ENCODE results near the gene GOLIM4.

The GOLIM4 gene

GRCh38 chr3:168044049-168044448 is 51.7 kb downstream of the GOLIM4 start:
- Histone ChIP-seq H3K27me3 (ENCODE audit: control insufficient read depth, insufficient read depth, low read length) (no peaks in the 10 kb centered on the region), H3K79me2 (no peaks in the 10 kb centered on the region), H3K9ac (no peak overlapping the region), H3K4me2 (ENCODE audit: low read length) (no peak overlapping the region), H3K9me3 (ENCODE audit: control insufficient read depth, low read length) (no peaks in the 10 kb centered on the region), H2AFZ (no peak overlapping the region), H3K4me1 (no peaks in the 10 kb centered on the region), H3K36me3 (ENCODE audit: control insufficient read depth, insufficient read depth, low read length) (no peaks in the 10 kb centered on the region), H3K27ac (no peak overlapping the region), H3K4me3 (ENCODE audit: low read depth, low read length) (no peak overlapping the region)
- no peak for TF ChIP-seq CTCF (IDR thresholded peaks at IDR 0.05)

GRCh38 chr3:168040607-168041208 is 55.0 kb downstream of the GOLIM4 start:
- Histone ChIP-seq H3K27me3 (ENCODE audit: control insufficient read depth, insufficient read depth, low read length) (no peaks in the 10 kb centered on the region), H3K36me3 (ENCODE audit: control insufficient read depth, insufficient read depth, low read length) (no peaks in the 10 kb centered on the region), H3K4me1 (no peaks in the 10 kb centered on the region), H3K4me2 (ENCODE audit: low read length) (no peak overlapping the region), H3K9ac (no peak overlapping the region), H3K27ac (no peak overlapping the region), H3K4me3 (ENCODE audit: low read depth, low read length) (no peak overlapping the region), H3K79me2 (no peaks in the 10 kb centered on the region), H3K9me3 (ENCODE audit: control insufficient read depth, low read length) (no peaks in the 10 kb centered on the region), H2AFZ (no peak overlapping the region)
- no peak for TF ChIP-seq CTCF (IDR thresholded peaks at IDR 0.05)

- no peak overlapping the region for H3K9ac ChIP-seq
- H3K4me3 ChIP-seq (ENCODE audit: low read depth, low read length) = no peak overlapping the region
- no peak overlapping the region for H2AFZ ChIP-seq
- H3K4me1 ChIP-seq = no peaks in the 10 kb centered on the region
- H3K27ac ChIP-seq = no peak overlapping the region
- H3K4me2 ChIP-seq (ENCODE audit: low read length) = no peak overlapping the region
- no peak for TF ChIP-seq CTCF (IDR thresholded peaks at IDR 0.05)
- no peaks in the 10 kb centered on the region for H3K36me3 ChIP-seq (ENCODE audit: control insufficient read depth, insufficient read depth, low read length)
- H3K79me2 ChIP-seq = no peaks in the 10 kb centered on the region
- H3K9me3 ChIP-seq (ENCODE audit: control insufficient read depth, low read length) = no peaks in the 10 kb centered on the region
- no peaks in the 10 kb centered on the region for H3K27me3 ChIP-seq (ENCODE audit: control insufficient read depth, insufficient read depth, low read length)
Observed at GRCh38 chr3:168037020-168037419, 58.7 kb downstream of the GOLIM4 start.

- Histone ChIP-seq H3K36me3 (ENCODE audit: control insufficient read depth, insufficient read depth, low read length) (no peaks in the 10 kb centered on the region), H2AFZ (no peak overlapping the region), H3K79me2 (no peaks in the 10 kb centered on the region), H3K4me1 (no peaks in the 10 kb centered on the region), H3K9ac (no peak overlapping the region), H3K4me3 (ENCODE audit: low read depth, low read length) (no peak overlapping the region), H3K9me3 (ENCODE audit: control insufficient read depth, low read length) (no peaks in the 10 kb centered on the region), H3K27ac (no peak overlapping the region), H3K4me2 (ENCODE audit: low read length) (no peak overlapping the region), H3K27me3 (ENCODE audit: control insufficient read depth, insufficient read depth, low read length) (no peaks in the 10 kb centered on the region)
- TF ChIP-seq CTCF (IDR thresholded peaks at IDR 0.05) = no peak
Observed at GRCh38 chr3:168036619-168037018, 59.1 kb downstream of the GOLIM4 start.
